Stimulated activated CD4-positive, alpha-beta T cell treated with anti-CD3 and anti-CD28 coated beads, Interleukin-1b, Interleukin-23, amount 100 ng/mL, for 1 hour (primary cell): ENCODE data around the gene CASK.

ENCODE experiments used
- DNase-seq, 2 donors: peaks; one replicate each; pipeline ENCODE4 v3.0.0-alpha.2; 2020; ENCODE audit warnings: low read depth in 2 of 2

The CASK gene

GRCh38 chrX:41559235-41560052 lies 363.9 kb downstream of the CASK start:
- no peak for DNase-seq

GRCh38 chrX:41558531-41558930 lies 364.8 kb downstream of the CASK start:
- DNase-seq = no peak

GRCh38 chrX:41556958-41557357 lies 366.4 kb downstream of the CASK start:
- no peak for DNase-seq

GRCh38 chrX:41553688-41554087 lies 369.7 kb downstream of the CASK start:
- no peak for DNase-seq

- DNase-seq = no peak
These were observed 374.9 kb downstream of the CASK start for GRCh38 chrX:41548411-41548810.

- no peak for DNase-seq
These were observed 379.7 kb downstream of the CASK start for GRCh38 chrX:41543668-41544067.

- DNase-seq = no peak
These were observed 380.3 kb downstream of the CASK start for GRCh38 chrX:41543025-41543424.

GRCh38 chrX:41542536-41542935 lies 380.8 kb downstream of the CASK start:
- no peak for DNase-seq

GRCh38 chrX:41542135-41542534 lies 381.2 kb downstream of the CASK start:
- no peak for DNase-seq

- no peak for DNase-seq
These were observed 382.0 kb downstream of the CASK start for GRCh38 chrX:41541386-41541785.

- no peak for DNase-seq
These were observed 384.6 kb downstream of the CASK start for GRCh38 chrX:41538707-41539106.

GRCh38 chrX:41530085-41530484 lies 393.3 kb downstream of the CASK start:
- DNase-seq = no peak

- no peak for DNase-seq
These were observed 394.1 kb downstream of the CASK start for GRCh38 chrX:41529221-41529620.

- no peak for DNase-seq
These were observed 394.6 kb downstream of the CASK start for GRCh38 chrX:41528784-41529183.

GRCh38 chrX:41526925-41527324 lies 396.4 kb downstream of the CASK start:
- no peak for DNase-seq

- DNase-seq = no peak
These were observed 397.1 kb downstream of the CASK start for GRCh38 chrX:41526271-41526670.

GRCh38 chrX:41522671-41523070 lies 400.7 kb downstream of the CASK start:
- DNase-seq = no peak

- no peak for DNase-seq
These were observed 401.3 kb downstream of the CASK start for GRCh38 chrX:41522081-41522480.

- no peak for DNase-seq
These were observed 403.9 kb downstream of the CASK start for GRCh38 chrX:41519468-41519867.

- no peak for DNase-seq
These were observed 404.5 kb downstream of the CASK start for GRCh38 chrX:41518841-41519220.

- DNase-seq = no peak
These were observed 405.1 kb downstream of the CASK start for GRCh38 chrX:41518127-41518840.

GRCh38 chrX:41516999-41517765 lies 406.2 kb downstream of the CASK start:
- no peak for DNase-seq

GRCh38 chrX:41516456-41516855 lies 406.9 kb downstream of the CASK start:
- DNase-seq = no peak
